Measurements from ENCODE around the gene SHTN1.

- TF ChIP-seq TAF1 (IDR thresholded peaks at IDR 0.05; ENCODE audit: low read depth, low read length) (no peak), POLR2A (IDR thresholded peaks at IDR 0.05; ENCODE audit: low read depth, low read length) (no peak), POLR2AphosphoS5 (IDR thresholded peaks at IDR 0.05; ENCODE audit: low read depth, low read length) (no peak), SPI1 (IDR thresholded peaks at IDR 0.05; ENCODE audit: low read depth, low read length) (no peak), PAX5 (IDR thresholded peaks at IDR 0.05; ENCODE audit: insufficient read depth, low read length, severe bottlenecking) (no peak)
Observed at GRCh38 chr10:116961406-116962251, 43.4 kb downstream of the SHTN1 start.

Measured in GM12891 (cell line).